GM18526 (cell line): ENCODE data around the gene FER1L5.

Experiments used
- POLR2A ChIP-seq: IDR thresholded peaks from 3 replicates; pipeline ENCODE4 v1.6.1; 2011; ENCODE audit not compliant: insufficient read length; ENCODE audit errors: extremely low read depth

The FER1L5 gene

GRCh38 chr2:96733931-96734330, 91.4 kb downstream of the FER1L5 start:
- TF ChIP-seq POLR2A, result no peak

DNA sequence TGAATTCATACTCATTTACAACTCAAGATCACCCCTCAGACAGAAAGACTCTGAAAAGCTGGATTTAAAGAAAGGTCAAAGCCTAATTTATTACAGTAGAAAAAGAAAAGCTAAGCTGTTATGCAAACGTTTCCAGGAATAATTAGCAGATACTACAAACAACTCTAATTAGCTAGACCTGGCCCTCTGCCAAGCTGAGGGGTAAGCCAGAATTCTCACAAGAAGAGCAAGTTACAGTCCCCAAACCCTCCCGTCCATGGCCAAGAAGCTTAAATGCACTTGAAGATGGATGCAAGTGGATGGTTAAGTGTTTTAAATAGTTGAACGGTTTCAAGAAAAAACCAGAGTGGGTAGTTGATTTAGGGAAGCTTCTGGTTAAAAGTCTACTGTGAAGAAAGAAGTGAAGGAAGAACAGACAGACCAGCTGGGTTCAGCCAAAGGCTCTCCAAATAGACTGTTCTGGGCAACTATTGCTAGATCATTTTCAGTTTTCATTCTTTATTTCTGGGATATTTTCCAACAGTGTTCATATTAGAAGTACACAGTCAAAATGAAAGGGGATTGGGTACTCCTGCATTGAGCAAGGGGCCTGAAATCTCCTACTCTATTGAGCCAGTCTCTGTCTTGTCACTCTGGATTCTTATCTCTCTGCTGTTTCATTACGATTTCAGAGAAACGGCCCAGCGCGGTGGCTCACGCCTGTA, 92.5 kb downstream of the FER1L5 start:
- TF ChIP-seq POLR2A, result no peak

DNA sequence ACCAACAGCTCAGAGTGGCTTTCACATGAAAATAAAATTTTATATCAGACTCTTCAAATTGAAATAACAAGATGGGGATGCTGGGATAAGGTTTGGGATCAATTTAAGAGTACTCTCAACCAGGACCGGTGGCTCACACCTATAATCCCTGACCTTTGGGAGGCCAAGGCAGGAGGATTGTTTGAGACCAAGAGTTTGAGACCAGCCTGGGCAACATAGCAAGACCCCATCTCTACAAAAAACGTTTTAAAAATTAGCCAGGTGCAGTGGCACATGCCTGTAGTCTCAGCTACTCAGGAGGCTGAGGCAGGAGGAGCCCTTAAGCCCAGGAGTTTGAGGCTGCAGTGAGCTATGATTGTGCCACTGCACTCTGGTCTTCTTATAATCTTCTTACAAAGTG, 94.7 kb downstream of the FER1L5 start:
- TF ChIP-seq POLR2A, result no peak

DNA sequence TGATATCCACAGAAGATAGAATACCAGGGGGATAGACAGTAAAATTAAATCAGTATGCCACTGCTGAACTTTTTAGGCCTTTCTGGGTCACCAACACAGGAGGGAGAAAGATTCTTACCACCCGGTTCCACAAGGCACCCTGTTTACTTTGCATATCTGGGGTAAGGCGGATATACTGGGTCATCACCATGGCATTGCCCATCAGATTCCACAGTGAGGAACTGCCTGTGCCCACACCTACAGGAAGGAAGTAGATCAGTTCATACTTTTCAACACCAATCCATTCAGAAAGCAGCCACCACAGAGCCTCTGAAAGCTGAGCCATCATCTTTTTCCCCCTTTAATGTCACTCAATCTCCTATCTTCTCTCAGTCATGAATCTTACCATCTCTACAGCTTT, 95.3 kb downstream of the FER1L5 start:
- TF ChIP-seq POLR2A, result no peak

DNA sequence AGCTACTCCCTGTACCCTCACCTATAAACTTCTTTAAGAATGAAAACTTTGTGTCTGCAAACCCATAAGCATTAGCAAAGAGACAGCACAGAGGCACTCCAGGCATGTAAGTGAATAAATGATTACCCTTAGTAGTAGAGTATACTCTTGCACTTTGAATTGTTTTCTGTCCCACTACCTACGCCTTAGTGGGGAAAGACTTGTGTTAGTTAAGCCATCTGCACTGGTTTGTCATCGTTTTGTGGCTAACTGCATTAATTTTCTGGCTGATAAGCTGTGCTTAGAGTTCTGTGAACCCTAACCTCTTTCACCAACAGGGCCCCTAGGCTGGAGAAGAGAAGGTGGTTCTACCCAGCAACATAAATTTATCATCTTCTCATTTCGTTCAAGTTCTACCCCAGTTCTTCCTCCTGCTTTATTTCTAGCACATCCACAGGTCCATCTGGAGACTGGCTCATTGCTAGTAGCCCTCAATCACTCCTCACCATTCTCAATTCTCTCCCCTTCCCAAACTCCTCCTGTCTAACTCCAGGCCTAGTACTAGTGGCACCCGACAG, 96.6 kb downstream of the FER1L5 start:
- TF ChIP-seq POLR2A, result no peak

DNA sequence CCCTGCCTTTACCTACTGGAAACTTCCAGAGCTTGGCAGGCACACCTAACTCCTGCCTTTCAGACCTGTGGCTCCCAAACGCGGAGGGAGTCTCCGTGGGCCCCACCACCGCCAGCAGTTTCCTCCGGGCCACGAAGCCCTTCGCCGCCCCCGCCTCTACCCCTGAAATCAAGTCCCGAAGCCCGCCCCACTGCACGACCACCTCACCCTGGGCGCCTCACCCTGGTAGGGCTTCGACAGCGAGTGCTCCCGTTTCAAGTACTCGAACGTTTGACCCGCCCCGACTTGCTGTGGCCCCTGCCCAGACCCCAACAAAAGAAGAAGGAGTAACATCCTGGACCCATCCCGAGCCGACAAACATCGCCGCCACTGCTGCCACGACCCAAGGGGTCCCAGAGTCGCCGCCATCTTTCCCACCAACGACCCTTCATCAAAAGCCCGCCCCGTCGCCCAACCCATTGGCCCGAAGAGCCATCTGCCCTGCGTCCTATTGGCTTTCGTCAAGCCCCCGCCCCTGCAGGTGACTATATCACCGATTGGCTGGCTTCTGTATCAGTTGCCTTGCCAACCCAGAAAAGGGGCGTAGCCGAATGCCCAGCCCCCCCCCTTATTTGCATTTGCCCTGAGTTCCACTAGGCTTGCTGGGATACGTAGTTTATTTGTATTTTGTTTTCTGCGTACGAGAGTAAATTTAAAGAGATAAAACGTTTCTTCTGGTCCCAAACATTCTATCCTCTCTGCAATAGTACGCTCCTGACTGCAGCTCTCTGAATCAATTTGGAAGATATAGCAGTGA, 97.3 kb downstream of the FER1L5 start, which contains the start of gene LMAN2L:
Gene LMAN2L, minus strand, starts transcription at position 432 of the 796 bp plus-strand sequence. Its CDS starts 24 bp downstream, at position 408.
- peak; percentile 68 for TF ChIP-seq POLR2A

DNA sequence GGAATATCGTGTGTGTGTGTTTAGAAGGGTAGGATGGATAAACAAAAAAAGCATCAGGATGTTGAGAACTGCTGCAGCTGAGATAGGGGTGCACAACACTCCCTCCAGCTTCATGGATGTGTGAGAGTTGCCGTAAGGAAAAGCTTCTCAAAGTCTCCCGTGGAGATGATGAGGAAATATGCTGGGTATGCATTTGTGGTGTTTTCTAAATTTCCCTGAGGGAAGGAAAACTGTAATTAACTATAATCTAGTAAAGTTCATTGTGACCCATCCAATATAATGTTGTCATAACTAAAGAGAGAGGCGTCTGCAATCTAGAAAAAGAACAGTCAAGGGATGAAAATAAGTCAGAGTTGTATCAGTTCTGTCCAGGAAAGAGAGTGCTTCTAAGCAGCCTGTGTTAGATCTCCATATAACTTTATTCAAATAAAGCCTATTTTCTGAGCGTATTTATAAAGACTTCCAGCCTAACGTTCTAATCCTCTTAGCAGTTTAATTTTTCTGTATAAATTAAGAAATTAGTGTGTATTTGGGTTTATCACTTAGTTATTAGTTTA, 104.6 kb downstream of the FER1L5 start:
- TF ChIP-seq POLR2A, result no peak

- no peak for TF ChIP-seq POLR2A
Measured at GRCh38 chr2:96751800-96752199, 109.2 kb downstream of the FER1L5 start.

GRCh38 chr2:96753661-96754282, 111.2 kb downstream of the FER1L5 start:
- no peak for TF ChIP-seq POLR2A

DNA sequence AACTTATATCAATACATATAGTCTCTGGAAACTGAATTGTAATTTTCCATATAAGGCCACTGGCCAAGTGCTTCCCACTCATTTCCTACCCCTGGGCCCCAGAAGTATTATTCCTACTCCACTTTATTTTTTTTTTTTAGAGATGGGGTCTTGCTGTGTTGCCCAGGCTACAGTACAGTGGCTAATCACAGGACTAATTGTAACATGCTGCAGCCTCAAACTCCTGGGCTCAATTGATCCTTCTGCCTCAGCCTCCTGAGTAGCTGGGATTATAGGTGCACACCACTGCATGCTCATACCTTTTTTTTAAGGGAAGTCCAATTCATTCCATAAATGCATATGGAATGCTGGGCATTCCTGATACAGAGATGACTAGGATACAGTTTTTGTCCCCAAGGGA, 111.8 kb downstream of the FER1L5 start:
- no peak for TF ChIP-seq POLR2A
